Lung (tissue), 12 donors: Measurements from ENCODE around the gene HMGXB3. TPM values are rescaled to one million over a fixed set of nuclear protein-coding genes. Genes with fewer than 3 reads are reported as not detected.

Experiments
- ATAC-seq: fragments of 200-7000 bp; cut with Tn5 transposase; one replicate; pipeline ENCODE4 v1.9.1; 2020; ENCODE audit warnings: moderate number of reproducible peaks; ENCODE audit not compliant: insufficient read depth, low FRiP score
- DNase-seq, 3 donors: peaks; one replicate each; pipeline ENCODE4 v3.0.0-alpha.2; 2013 to 2017
- H3K27ac ChIP-seq, 2 donors: one replicate each; pipeline ENCODE4 v1.5.1; 2013; ENCODE audit warnings: mild to moderate bottlenecking in 2 of 2, moderate library complexity in 2 of 2, control low read depth in 1 of 2, inconsistent platforms in 1 of 2, low read depth in 1 of 2, low read length in 1 of 2
- H3K27me3 ChIP-seq, 3 donors: one replicate each; pipeline ENCODE4 v1.5.1; 2013; ENCODE audit warnings: low read length in 2 of 3; ENCODE audit not compliant: control insufficient read depth in 3 of 3, insufficient read depth in 3 of 3
- H3K36me3 ChIP-seq, 4 donors: one replicate each; pipeline ENCODE4 v1.5.1; 2013; ENCODE audit warnings: low read length in 4 of 4, mild to moderate bottlenecking in 1 of 4, moderate library complexity in 1 of 4; ENCODE audit not compliant: control insufficient read depth in 4 of 4, insufficient read depth in 4 of 4
- H3K4me1 ChIP-seq, 5 donors: one replicate each; pipeline ENCODE4 v1.5.1; 2013; ENCODE audit warnings: low read length in 5 of 5, mild to moderate bottlenecking in 2 of 5, moderate library complexity in 1 of 5; ENCODE audit not compliant: control insufficient read depth in 5 of 5, insufficient read depth in 5 of 5
- H3K4me3 ChIP-seq: one replicate; pipeline ENCODE4 v1.5.1; 2013; ENCODE audit warnings: mild to moderate bottlenecking, control low read depth, moderate library complexity
- H3K9ac ChIP-seq, 2 donors: one replicate each; pipeline ENCODE4 v1.5.1; 2013; ENCODE audit warnings: low read length in 2 of 2, control low read depth in 1 of 2; ENCODE audit not compliant: insufficient read depth in 1 of 2
- H3K9me3 ChIP-seq, 4 donors: one replicate each; pipeline ENCODE4 v1.5.1; 2013; ENCODE audit warnings: low read length in 3 of 4, mild to moderate bottlenecking in 1 of 4, moderate library complexity in 1 of 4; ENCODE audit not compliant: control insufficient read depth in 4 of 4, insufficient read depth in 3 of 4
- CTCF ChIP-seq: IDR thresholded peaks from 2 replicates; pipeline ENCODE4 v1.5.1; 2012; ENCODE audit warnings: mild to moderate bottlenecking; ENCODE audit errors: control extremely low read depth, extremely low read depth
- WGBS, 2 donors: extraction: QIAGEN DNeasy Blood & Tissue Kit; methylation state at CpG; one replicate each; pipeline ENCODE4 v1.1.7; 2013; 5-methylcytosine and 5-hydroxymethylcytosine counted together
- polyA plus RNA-seq, 2 donors: library from polyadenylated mRNA; stranded (reverse); fragments of 200-250 nt; gene quantifications; one replicate each; pipeline ENCODE4 v1.2.1, GENCODE V29; 2013
- total RNA-seq, 2 donors: library from RNA; depleted of rRNA in 1 of 2; stranded (reverse); fragments of >200 nt in 1 of 2; gene quantifications; one replicate each; pipeline ENCODE4 v1.2.1, GENCODE V29; 2014 to 2021
- donor health status: control.
- donor health status: control.
- donor health status: Bipolar disorder and iron deficiency.
- donor health status: healthy.
- donor health status: DM: yes; HTN: yes; CAD: no.

The HMGXB3 gene
- total and polyA plus RNA-seq, 4 donors = 22.3 to 42.3 (median 30.8) TPM

DNA sequence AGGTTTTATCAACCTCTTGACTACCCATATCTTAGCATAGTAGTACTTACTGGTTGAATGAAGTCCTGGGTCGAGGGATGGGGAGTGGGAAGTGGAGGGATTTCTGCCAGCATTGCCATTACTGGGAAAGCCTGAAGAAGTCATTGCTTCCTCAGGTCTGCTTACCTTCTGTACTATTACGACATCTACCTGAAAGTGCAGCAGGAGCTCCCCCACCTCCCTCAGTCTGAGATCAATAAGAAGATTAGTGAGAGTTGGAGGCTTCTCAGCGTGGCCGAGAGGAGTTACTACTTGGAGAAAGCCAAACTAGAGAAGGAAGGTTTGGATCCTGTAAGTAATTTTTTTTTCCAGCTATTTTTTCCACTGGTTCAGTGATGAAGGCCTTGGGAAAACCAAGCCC lies 5.8 kb downstream of the HMGXB3 start:
- 91 to 97% methylated on average over 4 of the region's 4 CpGs for WGBS, 2 donors
- no peaks in the 10 kb centered on the region for H3K9me3 ChIP-seq
- no peak overlapping the region for H3K27ac ChIP-seq
- DNase-seq = no peak
- no peak overlapping the region for H3K4me3 ChIP-seq
- no peak for TF ChIP-seq CTCF
- peaks cover 21 to 31% (median 28%) of the 10 kb centered on the region in 4 donors for H3K36me3 ChIP-seq
- no peak overlapping the region for H3K9ac ChIP-seq
- no peak for ATAC-seq
- H3K4me1 ChIP-seq = peaks cover 3 to 14% (median 7%) of the 10 kb centered on the region in 5 donors
- H3K27me3 ChIP-seq = no peaks in the 10 kb centered on the region

DNA sequence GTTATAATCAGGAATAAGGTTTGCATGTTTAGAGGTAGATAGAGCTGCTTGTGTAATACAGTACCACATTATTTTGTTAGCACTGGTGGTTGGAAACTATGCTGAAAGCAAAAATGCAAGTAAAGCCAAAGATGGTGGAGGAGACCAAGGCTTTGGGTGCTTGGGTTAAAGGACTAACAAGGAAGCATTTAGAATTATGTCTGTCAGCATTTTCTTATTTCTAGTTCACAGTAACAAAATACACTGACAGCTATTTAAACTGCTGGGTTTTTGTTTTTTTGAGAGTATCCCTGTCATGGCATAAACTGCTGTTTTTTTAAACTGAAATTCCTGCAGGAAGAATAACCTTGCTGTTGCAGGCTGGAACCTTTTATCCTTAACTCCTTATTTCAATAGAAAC lies 6.5 kb downstream of the HMGXB3 start:
- ATAC-seq = no peak
- TF ChIP-seq CTCF = no peak
- H3K36me3 ChIP-seq = peaks cover 24 to 35% (median 31%) of the 10 kb centered on the region in 4 donors
- no peak for DNase-seq
- no peak overlapping the region for H3K4me3 ChIP-seq
- no peak overlapping the region for H3K27ac ChIP-seq
- H3K4me1 ChIP-seq = peaks cover 2 to 8% (median 4%) of the 10 kb centered on the region in 5 donors
- no peaks in the 10 kb centered on the region for H3K27me3 ChIP-seq
- H3K9ac ChIP-seq = no peak overlapping the region
- H3K9me3 ChIP-seq = no peaks in the 10 kb centered on the region

- WGBS, 2 donors = 84 to 89% methylated on average over 6 of the region's 6 CpGs
- DNase-seq = no peak
- no peak for TF ChIP-seq CTCF
- H3K27me3 ChIP-seq = no peaks in the 10 kb centered on the region
- peaks cover 0 to 3% (median 0%) of the 10 kb centered on the region in 5 donors for H3K4me1 ChIP-seq
- peaks cover 37 to 50% (median 42%) of the 10 kb centered on the region in 4 donors for H3K36me3 ChIP-seq
- H3K27ac ChIP-seq = peak overlapping the region in 1 of 2 donors; percentile 2
- H3K9ac ChIP-seq = no peak overlapping the region
- H3K4me3 ChIP-seq = no peak overlapping the region
- H3K9me3 ChIP-seq = peaks cover 0 to 2% (median under 1%) of the 10 kb centered on the region in 4 donors
- no peak for ATAC-seq
Measured at GRCh38 chr5:150009671-150010387, 9.3 kb downstream of the HMGXB3 start.
